HG03159 (cell line): ENCODE results near the gene GINS2.

ENCODE experiments used
- ATAC-seq: cut with Tn5 transposase; IDR thresholded peaks from one replicate; pipeline ENCODE4 v1.9.1; 2021; ENCODE audit warnings: mild to moderate bottlenecking, moderate library complexity; ENCODE audit not compliant: unreplicated experiment

The GINS2 gene

DNA sequence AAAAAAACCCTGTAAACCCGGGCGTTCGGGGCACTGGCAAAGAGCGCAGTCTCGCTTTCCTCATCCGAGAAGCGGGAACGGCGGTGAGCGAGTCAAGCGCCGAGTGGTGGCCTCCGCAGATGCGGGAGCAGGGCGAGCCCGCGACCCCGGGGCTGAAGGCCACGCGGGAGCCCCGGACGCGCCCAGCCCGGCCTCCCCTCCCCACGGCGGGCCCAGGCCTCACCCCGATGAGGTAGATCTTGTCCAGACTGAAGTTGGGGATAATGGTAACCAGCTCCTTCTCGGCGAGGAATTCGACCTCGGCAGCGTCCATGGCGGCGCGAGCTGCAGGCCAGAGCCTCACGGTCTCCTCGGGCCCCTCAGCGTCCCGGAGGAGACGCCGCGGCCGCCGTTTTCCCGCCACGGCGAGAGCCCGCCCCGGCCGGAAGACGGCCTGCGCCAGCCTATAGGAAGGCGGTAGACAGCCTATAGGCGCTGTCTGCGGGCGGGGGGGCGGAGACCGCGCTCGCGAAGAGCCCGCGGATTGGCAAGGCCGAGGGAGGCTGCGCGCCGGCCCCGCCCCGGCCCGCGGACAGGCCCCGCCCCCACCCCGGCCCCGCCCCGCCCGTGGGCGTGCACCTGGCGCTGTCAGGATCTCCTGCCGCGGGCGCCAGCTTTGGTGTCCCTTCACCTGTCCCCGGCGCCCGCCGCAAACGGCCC lies at the start of gene GINS2:
Gene GINS2, minus strand, starts transcription at position 369 of the 699 bp plus-strand sequence. Its CDS starts 56 bp downstream, at position 313.
- ATAC-seq: peak; percentile 95

DNA sequence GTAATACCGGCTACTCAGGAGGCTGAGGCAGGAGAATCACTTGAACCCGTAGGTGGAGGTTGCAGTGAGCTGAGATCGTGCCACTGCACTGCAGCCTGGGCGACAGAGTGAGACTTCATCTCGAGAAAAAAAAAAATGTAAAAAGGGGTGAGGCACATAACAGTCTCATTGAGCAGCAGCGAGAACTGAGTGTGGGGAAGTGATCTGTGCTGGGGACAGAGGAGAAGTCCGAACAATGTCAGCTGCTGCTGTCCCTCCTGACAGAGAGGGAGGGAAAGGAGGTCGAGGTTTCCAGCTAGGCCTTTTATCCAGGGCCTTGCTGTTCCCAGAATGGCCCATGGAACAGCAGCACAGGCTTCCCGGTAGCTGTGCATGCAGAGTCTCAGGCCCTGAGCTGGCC lies 48.2 kb upstream of the GINS2 start:
- no peak for ATAC-seq

DNA sequence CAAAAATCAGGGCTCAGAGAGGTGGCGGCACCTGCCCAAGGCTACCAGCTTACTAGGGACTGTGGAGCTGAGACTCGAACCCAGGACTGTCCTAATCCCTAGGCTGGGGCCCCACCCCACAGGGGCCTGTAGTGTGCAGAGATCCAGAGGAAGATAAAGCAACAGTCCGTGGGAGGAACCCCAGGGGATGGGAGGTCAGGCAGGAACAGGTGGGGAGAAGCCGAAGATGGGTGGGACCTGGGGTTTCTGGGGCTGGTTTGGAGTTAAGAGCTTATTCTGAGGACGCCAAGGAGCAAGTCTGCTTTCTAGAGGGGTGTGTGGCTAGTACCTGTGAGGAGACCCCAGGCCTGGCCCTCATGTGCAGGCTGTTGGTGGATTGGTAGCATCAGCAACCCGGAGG lies 47.2 kb upstream of the GINS2 start:
- ATAC-seq: no peak

DNA sequence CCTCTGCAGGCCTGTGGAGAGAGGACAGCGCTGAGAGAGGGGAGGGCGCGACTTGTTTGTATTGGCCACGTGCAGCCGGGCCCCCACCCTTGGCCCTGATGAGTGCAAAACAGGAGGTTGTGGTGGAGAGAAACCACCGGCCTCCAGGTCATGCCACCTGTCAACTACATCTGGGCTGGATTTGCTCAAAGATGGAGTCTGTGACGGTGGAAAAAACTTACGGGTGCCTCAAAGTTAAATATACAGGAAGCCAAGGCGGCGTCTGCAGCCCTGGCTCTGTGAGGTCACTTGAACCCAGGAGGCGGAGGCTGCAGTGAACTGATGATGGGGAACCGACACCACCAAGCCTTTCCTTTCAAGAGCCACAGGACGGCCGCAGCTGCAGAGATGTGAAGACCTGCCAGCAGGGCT lies 46.5 kb upstream of the GINS2 start:
- ATAC-seq: peak; percentile 82

DNA sequence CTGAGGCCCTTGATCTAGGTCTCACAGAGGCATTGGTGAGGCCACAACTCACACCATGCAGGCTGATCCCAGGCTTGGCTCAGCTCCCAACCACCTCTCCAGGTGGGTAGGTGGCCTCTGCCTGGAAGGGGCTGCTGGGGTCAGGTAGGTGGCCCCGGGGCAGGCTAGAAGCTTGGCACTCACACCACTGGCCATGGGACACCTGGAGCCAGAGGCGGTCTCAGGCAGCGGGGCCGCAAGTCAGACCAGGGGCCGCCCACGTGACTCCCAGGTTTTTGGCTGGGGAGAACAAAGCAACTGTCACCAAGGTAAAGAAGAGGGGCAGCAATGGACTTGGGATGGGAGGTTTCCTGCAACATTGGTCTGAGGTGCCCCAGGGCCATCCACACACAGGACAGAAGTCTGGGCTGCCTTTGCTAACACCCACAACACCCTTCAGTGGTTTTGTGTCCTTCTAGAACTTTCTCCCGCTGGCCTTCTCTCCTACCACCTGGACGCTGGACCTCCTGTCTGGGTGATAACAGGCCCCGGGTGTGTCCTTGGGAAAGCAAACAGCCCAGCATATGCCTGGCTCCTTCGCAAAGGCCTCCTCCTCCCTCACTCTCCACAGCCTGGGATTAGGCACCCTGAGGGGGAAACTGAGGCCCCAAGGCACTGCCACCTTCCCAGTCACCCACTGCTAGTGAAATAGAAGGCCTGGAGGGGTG lies 45.7 kb upstream of the GINS2 start:
- no peak for ATAC-seq

DNA sequence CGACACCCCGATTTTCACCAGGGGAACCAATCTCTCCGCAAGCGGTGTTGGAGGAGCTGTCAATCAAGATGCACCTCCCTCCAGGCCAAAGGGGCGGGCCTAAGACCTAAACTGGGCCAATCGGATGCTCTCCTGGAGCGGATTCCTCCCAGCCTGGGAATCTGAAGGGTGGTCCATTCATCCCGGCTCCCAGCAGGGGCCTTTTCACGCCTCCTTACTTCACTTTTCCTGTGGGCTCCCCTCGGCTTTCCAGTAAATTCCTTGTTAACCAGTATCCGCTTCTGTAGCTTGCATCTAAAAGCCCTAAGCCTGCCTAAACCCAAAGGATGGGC lies 45.1 kb upstream of the GINS2 start:
- ATAC-seq: no peak

DNA sequence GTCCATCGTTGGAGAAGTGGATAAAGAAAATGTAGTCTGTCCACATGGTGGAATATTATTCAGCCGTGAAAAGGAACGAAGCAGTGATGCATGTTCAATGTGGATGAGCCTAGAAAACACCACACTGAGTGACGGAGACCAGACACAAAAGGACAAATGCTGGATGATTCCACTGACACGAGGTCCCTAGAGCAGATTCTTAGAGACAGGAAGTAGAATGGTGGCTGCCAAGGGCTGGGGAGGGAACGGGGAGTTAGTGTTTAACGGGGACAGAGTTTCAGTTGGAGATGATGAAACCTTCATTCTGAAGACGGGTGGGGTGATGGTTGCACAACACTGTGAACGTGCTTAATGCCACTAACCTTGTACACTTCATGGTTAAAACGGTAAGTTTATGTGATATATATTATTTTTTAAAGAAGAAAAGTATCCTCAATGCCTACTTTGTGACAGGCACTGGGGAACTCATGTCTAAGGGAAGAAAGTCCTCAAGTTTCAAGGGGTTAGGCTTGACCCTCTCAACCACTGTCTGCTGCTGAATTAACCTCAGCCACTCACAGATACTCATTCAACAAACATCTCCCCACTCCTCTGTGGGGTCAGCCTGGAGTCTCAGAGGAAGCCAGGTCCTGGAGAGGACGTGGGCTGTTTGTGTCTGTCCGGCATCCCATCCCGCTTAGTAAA lies 44.5 kb upstream of the GINS2 start:
- no peak for ATAC-seq

DNA sequence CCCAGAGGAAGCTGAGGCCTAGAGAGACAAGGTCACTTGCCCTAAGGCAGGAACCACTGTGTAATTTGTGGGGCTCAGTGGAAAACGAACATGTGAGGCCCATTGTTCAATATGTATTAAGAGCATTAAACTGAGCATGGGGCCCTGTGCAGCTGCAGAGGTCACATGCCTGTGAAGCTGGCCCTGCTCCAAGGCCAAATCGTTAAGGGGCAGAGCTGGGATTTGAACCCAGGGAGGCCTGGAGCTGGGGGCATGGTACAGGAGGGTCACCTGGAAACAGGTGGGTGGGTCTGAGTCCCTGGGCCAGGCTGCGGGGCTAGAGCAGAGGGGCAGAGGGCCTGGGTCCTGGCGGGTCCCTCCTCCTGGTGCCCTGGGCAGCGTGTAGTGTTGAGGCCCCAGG lies 42.4 kb upstream of the GINS2 start:
- no peak for ATAC-seq

DNA sequence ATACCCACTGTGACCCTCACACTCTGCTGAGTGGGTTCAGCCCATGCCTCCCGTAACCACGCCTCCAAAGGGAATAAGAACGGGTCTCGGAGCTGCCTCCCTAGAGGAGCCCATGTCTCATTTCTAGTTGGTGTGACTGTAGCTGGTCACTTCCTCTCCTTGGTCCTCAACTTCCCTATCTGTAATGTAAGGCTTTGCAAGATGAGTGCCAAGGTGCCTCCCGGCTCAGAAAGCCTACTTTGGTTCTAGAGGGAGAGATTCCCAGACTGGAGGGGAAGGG lies 41.4 kb upstream of the GINS2 start:
- ATAC-seq: no peak

DNA sequence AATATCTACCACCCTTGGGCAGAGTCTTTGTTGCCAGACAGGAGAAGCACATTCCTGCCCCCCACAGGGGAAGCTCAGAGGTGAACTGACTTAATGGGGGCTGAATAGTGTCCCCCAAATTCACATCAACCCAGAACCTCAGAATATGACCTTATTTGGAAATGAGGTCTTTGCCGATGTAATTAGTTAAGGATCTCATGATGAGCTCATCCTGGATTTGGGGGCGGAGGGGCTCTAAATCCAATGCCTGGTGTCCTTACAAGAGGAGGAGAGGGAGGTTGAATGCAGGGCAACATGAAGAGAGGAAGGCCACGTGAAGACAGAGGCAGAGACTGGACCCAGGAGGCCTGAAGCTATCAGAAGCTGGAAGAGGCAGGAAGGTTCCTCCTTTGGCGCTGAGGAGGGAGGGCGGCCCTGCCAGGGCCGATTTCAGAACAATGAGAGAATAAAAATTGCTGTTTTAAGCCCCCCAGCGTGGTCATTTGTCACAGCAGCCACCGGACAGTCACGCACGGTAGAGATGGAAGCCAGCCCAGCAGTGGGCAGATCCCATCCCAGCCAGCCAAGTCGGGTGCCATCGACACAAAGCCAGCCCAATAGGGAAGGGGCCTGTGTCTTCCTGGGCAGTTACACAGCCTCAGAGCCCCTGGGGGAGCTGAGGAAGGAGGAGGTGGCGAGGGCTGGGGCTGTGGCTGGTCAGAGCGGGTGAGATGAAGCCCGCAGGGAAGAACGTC lies 40.9 kb upstream of the GINS2 start:
- no peak for ATAC-seq

DNA sequence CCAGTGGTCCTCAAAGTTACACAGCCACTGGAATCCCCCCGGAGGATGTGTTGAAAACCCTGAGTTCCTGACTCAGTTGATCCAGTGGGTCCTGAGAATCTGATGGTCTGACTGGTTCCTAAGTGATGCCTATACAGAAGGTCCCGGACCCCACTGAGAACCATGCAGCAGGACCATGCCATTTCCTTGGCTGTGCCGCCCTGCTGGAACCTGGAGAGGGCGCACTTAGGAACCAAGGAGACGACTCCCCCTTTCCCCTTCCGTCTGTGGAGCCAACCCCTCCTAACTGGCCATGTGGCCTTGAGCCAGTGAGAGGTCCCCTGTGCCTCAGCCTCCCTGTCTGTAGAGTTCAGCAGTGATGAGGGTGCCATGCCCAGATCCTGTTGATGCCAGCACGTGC lies 40.1 kb upstream of the GINS2 start:
- ATAC-seq: no peak

DNA sequence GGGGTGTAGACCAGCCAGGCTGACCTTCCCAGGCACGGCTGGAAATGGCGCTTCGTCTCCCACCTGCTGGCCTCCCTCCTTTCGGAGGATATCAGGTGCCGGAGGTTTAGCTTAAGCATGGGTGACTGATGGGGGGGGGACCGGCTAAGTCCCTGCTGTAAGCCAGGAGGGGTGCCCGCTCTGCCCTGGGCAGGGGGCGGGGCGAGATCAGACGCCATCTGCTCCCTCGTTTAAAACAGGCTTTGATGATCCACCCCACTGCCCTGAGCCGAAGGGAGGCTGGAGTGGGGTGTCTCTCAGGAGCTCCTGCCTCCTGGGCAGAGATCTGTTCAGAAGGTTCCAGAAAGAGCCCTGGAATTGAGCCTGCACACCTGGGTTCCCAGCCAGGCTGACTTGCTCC lies 36.2 kb upstream of the GINS2 start:
- no peak for ATAC-seq

DNA sequence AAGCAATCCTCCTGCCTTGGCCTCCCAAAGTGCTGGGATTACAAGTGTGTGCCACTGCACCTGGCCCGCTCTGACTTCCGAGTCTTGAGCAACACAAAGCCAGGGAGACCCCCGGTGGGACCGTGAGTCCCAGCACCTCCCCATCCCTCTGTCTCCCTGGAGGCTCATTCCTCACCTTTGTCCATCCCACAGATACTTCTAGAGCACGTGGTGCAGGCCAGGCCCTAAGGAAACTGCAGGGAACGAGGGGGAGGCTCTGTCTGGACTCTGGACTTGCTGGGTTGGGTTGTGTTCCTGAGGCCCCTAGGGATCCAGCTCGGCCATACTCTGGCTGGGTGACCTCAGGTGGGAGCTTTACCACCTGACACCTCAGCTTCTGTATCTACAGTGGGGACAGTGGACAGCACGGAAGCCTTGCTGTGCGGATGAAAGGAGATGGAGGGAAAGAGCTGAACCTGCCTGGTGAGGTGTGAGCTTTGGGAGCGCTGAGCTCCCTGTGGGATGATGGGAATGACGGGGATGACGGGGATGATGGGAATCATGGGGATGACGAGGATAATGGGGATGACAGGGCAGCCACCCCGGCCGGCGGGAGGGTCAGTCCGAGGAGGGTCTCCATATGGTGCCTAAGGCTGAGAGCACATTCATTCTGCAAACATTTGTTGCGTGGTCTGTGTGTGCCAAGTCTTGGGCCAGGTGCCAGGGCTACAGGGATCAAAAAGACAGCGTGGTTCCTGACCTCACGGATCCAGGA lies 35.5 kb upstream of the GINS2 start:
- no peak for ATAC-seq

DNA sequence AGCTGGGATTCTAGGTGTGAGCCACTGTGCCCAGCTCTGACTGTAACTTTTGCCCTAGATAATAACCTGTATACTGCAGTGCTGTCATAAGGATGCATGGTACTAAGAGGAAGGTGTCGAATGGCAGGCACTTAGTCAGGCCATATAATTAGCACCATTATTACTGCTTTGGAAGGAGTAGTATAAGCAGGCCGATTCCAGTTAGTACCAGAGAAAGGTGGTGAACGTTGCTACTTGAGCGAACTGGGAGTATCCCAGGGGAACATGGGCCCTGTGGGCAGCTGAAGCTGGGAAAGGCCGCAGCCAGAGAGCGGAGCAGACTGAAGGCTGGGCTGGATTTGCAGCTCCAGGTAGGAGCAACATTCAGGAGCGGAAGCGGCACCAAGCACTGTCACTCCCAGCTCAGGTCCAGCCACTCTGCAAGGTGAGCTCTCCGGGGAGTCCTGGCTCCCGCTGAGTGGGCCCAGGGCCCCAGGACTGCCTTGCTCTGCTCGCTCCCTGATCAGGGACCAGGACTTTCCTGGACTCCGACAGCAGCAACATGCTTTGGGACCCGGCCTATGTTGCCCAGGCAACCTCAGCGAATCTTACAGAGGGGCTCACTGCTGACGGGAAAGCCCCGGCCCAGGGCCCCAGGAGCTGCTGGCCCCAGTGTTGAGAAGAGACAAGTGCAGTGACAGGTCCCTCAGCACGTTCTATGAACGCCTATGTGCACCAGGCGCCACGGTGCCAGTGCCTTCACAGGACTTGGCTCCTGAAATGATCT lies 33.6 kb upstream of the GINS2 start:
- ATAC-seq: no peak

DNA sequence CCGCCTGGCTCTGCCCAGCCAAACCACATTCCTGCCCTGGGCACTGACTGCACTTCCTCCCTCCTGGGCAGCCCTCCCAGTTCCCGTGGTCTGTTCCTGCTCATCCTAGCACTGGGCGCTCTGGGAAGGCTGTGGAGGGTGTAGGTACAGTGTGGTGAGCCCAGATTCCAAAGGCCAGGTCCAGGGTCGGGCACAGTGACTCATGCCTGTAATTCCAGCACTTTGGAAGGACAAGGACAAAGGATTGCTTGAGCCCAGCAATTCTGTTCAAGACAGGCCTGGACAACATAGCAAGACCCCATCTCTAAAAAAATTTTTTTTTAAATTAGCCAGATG lies 31.5 kb upstream of the GINS2 start:
- no peak for ATAC-seq

DNA sequence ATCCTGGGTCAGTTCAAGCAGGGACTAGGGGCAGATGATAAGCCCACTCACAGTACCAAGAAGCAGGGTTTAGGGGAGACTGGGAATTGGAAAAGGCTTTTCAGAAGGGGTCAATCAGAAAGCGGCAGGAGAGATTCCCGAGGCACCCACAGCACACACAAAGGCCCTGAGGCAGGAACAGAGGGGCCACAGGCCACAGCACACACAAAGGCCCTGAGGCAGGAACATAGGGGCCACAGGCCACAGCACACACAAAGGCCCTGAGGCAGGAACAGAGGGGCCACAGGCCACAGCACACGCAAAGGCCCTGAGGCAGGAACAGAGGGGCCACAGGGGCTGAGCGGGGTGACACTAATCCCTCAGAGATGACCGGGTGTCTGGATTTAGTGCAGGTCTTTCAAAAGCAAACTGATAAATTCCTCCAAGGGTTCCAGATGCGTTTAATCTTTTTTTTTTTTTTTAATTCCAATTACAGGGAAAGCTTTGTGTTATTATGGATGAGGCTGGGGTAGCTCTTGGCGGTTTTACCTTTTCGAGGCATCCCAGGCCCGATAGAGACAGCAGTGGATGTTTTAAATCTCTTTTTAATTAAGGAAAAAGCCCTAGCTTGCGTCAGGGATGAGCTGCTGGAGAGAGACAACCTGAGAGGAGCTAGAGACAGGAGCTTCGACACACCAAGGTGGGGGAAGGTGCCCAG lies 31.0 kb upstream of the GINS2 start:
- ATAC-seq: no peak

DNA sequence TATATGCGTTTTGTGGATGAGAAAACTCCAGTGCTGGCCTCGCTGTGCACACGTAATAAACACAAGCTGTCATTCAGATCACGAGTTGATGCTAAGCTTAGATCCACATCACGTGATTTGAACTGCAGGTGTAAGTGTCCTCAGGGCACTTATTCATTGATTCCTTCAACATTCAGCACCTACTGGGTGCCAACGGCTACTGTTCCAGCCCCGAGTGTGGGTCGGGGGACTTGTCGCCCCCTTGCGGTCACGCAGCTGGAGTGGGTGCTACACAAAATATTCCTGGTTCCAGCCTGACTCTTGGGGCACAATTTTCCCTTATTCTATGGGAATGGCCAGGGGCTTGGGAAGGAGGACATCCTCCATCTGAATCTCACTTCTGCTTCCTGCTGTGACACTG lies 29.9 kb upstream of the GINS2 start:
- no peak for ATAC-seq

DNA sequence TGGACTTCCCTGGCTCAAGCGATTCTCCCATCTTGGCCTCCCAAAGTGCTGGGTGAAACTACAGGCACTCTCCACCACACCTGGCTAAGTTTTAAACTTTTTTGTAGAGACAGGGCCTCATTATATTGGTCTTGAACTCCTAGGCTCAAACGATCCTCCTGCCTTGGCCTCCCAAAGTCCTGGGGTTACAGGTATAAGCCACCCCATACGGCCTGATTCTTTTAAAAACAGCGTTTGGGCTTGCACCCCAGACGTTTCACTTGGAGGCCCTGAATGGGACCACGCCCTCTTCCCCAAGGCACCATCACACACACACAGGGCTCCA lies 29.4 kb upstream of the GINS2 start:
- ATAC-seq: no peak

DNA sequence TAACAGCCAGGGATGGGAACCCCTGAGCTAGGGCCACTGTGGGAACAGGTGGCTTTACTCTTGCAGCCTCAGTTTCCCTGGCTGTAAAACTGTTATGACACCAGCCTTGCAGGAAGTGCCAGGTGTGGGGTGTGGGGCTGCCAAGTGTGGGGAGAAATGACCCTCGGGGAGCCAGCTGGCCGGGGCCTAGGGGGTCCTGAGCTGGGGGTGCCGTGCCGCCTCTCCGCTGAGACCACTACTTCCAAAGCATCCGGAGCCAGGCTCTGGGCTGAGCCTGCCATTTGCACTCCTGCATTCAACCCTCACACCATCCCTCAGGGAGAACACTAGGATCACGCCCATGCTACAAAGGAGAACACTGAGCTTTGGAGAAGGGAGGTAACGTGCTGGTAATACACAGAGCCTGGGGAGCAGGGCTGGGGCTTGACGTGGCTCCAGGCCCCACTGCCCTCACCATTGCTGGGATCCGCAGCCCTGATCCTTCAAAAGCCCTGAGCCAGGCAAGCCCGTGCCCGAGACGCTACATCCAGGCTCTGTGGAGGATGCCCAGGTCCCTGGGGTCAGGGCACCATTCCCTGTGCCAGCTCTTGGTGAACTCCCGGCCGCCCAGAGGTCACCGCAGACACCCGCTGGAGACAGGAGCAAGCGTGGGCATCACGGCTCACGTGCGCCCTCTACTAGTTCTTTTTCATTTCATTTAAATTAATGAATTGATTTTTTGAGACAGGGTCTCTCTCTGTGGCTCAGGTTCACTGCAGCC lies 28.8 kb upstream of the GINS2 start:
- no peak for ATAC-seq
